ENCODE results near the gene RNU6-1. TPM values are rescaled to one million over a fixed set of nuclear protein-coding genes. Genes with fewer than 3 reads are reported as not detected.

The RNU6-1 gene
- total RNA-seq, 1 experiment from 2014 or later: not detected

- no peak for ATAC-seq
- Histone ChIP-seq H3K4me3 (replicated peaks in 1 of 2; ENCODE audit: low read depth in 1 of 2, low read length in 2 of 2) (no peak overlapping the region), H3K9me3 (ENCODE audit: control insufficient read depth in 1 of 2, insufficient read depth in 1 of 2, low read depth in 1 of 2, low read length in 2 of 2) (no peaks in the 10 kb centered on the region), H3K27me3 (ENCODE audit: insufficient read depth, low read length) (no peaks in the 10 kb centered on the region), H3K27ac (ENCODE audit: low read depth, low read length) (no peak overlapping the region), H3K36me3 (ENCODE audit: control insufficient read depth in 1 of 2, insufficient read depth in 2 of 2, low read length in 2 of 2) (no peaks in the 10 kb centered on the region), H4K20me1 (ENCODE audit: insufficient read depth) (no peaks in the 10 kb centered on the region), H3K9ac (ENCODE audit: low read length) (no peak overlapping the region), H3K4me2 (ENCODE audit: low read length) (no peak overlapping the region), H2AFZ (ENCODE audit: low read depth, low read length, poor library complexity, severe bottlenecking) (no peak overlapping the region), H3K79me2 (ENCODE audit: insufficient read depth, low read length) (no peaks in the 10 kb centered on the region), H3K9me2 (ENCODE audit: insufficient read depth) (no peaks in the 10 kb centered on the region), H3K4me1 (ENCODE audit: control insufficient read depth in 1 of 2, insufficient read depth in 2 of 2, low read length in 2 of 2) (no peaks in the 10 kb centered on the region)
- TF ChIP-seq ZFX (IDR thresholded peaks at IDR 0.05): no peak
- TF ChIP-seq SIN3A (IDR thresholded peaks at IDR 0.05; ENCODE audit: low read depth): no peak
- TF ChIP-seq, protein P1, sequence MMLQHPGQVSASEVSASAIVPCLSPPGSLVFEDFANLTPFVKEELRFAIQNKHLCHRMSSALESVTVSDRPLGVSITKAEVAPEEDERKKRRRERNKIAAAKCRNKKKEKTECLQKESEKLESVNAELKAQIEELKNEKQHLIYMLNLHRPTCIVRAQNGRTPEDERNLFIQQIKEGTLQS (IDR thresholded peaks at IDR 0.05): no peak
- no peak for TF ChIP-seq FOSL1 (IDR thresholded peaks at IDR 0.05; ENCODE audit: low read depth)
- no peak for TF ChIP-seq SRF (IDR thresholded peaks at IDR 0.05; ENCODE audit: low read depth)
- no peak for TF ChIP-seq ELF1 (IDR thresholded peaks at IDR 0.05; ENCODE audit: borderline replicate concordance, low read depth)
- TF ChIP-seq POLR2AphosphoS5 (IDR thresholded peaks at IDR 0.05; ENCODE audit: low read depth, low read length): no peak
- no peak for TF ChIP-seq EZH2phosphoT487 (IDR thresholded peaks at IDR 0.05; ENCODE audit: borderline replicate concordance)
- TF ChIP-seq TCF7L2 (IDR thresholded peaks at IDR 0.05; ENCODE audit: borderline replicate concordance, extremely low read depth, insufficient read depth, insufficient read length): no peak
- TF ChIP-seq, protein P2, sequence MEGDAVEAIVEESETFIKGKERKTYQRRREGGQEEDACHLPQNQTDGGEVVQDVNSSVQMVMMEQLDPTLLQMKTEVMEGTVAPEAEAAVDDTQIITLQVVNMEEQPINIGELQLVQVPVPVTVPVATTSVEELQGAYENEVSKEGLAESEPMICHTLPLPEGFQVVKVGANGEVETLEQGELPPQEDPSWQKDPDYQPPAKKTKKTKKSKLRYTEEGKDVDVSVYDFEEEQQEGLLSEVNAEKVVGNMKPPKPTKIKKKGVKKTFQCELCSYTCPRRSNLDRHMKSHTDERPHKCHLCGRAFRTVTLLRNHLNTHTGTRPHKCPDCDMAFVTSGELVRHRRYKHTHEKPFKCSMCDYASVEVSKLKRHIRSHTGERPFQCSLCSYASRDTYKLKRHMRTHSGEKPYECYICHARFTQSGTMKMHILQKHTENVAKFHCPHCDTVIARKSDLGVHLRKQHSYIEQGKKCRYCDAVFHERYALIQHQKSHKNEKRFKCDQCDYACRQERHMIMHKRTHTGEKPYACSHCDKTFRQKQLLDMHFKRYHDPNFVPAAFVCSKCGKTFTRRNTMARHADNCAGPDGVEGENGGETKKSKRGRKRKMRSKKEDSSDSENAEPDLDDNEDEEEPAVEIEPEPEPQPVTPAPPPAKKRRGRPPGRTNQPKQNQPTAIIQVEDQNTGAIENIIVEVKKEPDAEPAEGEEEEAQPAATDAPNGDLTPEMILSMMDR (IDR thresholded peaks at IDR 0.05 in 2 of 3, conservative IDR thresholded peaks at IDR 0.05 in 1 of 3; ENCODE audit: borderline replicate concordance in 1 of 3, insufficient read depth in 1 of 3, low read depth in 2 of 3, low read length in 2 of 3): no peak
- no peak for DNase-seq (ENCODE audit: low read depth, low spot score)
- intact Hi-C loops (cut with micrococcal nuclease): no loop called here
- ChIA-PET RAD21 (ENCODE audit: low non-redundant PET in 1 of 2, low total read pairs in 2 of 2, uncharacterized antibody in 2 of 2, unreplicated experiment in 2 of 2) (no interaction called here), POLR2A (no interaction called here), CTCF (no interaction called here)
- BruUV-seq (replicated peaks): no TSS peak
Measured at GRCh38 chr15:67803996-67804843, 35.6 kb downstream of the RNU6-1 start.

Measured in HCT116 (cell line).